GM12878 (cell line): ENCODE measurements around the gene PTGES3L. TPM values are rescaled to one million over a fixed set of nuclear protein-coding genes. Genes with fewer than 3 reads are reported as not detected.
"Not testable (repeated sequence)": the region's sequence is repeated elsewhere in the genome, so short reads cannot be mapped to it uniquely, and the experiment has no call there.

ENCODE experiments used
- ATAC-seq: fragments of 200-7000 bp; cut with Tn5 transposase; 3 replicates; pipeline ENCODE4 v1.9.1; 2020; ENCODE audit warnings: mild to moderate bottlenecking, moderate library complexity
- BruUV-seq: library from RNA; stranded (reverse); fragments of 400-500 nt; replicated peaks from 2 replicates; lab custom pipeline; 2021; lab: Mats Ljungman, UMichigan
- CTCF ChIA-PET: fragments of 300-600 bp; sonication (Branson Sonifier 250); formaldehyde crosslinking; extraction: SDS; loops from one replicate; lab custom pipeline; 2021; ENCODE audit warnings: inconsistent platforms; lab: Yijun Ruan, JAX
- POLR2A ChIA-PET: fragments of 350-600 bp; formaldehyde crosslinking; extraction: SDS; loops from one replicate; lab custom pipeline; 2021; ENCODE audit warnings: inconsistent platforms; lab: Charles Lee
- RAD21 ChIA-PET: fragments of 300-600 bp; sonication (Branson Sonifier 250); formaldehyde crosslinking; loops from one replicate; lab custom pipeline; 2023; ENCODE audit warnings: antibody characterized with exemption; ENCODE audit not compliant: unreplicated experiment; lab: Charles Lee
- SMC1A ChIA-PET: fragments of 300-600 bp; sonication (Branson Sonifier 250); formaldehyde crosslinking; loops from one replicate; lab custom pipeline; 2023; ENCODE audit not compliant: unreplicated experiment, uncharacterized antibody; lab: Charles Lee
- DNase-seq: peaks from one replicate; pipeline ENCODE4 v3.0.0-alpha.2; 2011; ENCODE audit warnings: low read depth, low spot score
- FAIRE-seq: peaks from 3 replicates; lab custom pipeline; 2011; peaks lifted over from hg19 to GRCh38; lab: Jason Lieb, UNC
- H2AFZ ChIP-seq: 2 replicates; pipeline ENCODE4 v1.6.0; 2011; ENCODE audit warnings: low read depth, low read length, control low read depth; ENCODE audit not compliant: control insufficient read depth
- H3K27ac ChIP-seq: 2 replicates; pipeline ENCODE4 v1.5.1; 2011; ENCODE audit warnings: control low read depth; ENCODE audit not compliant: control insufficient read depth, insufficient read depth
- H3K27me3 ChIP-seq, 2 experiments: replicated peaks in 1 of 2; 2 replicates each; pipeline versions ENCODE4 v1.6.0 to v1.6.1; 2011; ENCODE audit warnings: low read length in 1 of 2; ENCODE audit not compliant: control insufficient read depth in 2 of 2, insufficient read depth in 2 of 2
- H3K36me3 ChIP-seq, 2 experiments: 2 replicates each; pipeline ENCODE4 v1.5.1; 2011; ENCODE audit warnings: low read length in 1 of 2; ENCODE audit not compliant: control insufficient read depth in 2 of 2, insufficient read depth in 2 of 2
- H3K4me1 ChIP-seq: 2 replicates; pipeline ENCODE4 v1.6.1; 2011; ENCODE audit warnings: mild to moderate bottlenecking, low read length, moderate library complexity, mixed read lengths; ENCODE audit not compliant: control insufficient read depth, insufficient read depth
- H3K4me2 ChIP-seq: 2 replicates; pipeline ENCODE4 v1.6.0; 2011; ENCODE audit warnings: control low read depth; ENCODE audit not compliant: control insufficient read depth, insufficient read depth
- H3K4me3 ChIP-seq: fragments of 200-600 bp; sonication (generic); 2 replicates; pipeline ENCODE4 v1.5.1; 2016
- H3K79me2 ChIP-seq: 2 replicates; pipeline ENCODE4 v1.6.0; 2011; ENCODE audit warnings: low read length; ENCODE audit not compliant: control insufficient read depth, insufficient read depth
- H3K9ac ChIP-seq: 2 replicates; pipeline ENCODE4 v1.8.0; 2011; ENCODE audit warnings: low read length, control low read depth, mixed read lengths; ENCODE audit not compliant: control insufficient read depth, insufficient read depth
- H3K9me3 ChIP-seq: replicated peaks from 3 replicates; pipeline ENCODE4 v1.5.1; 2011; ENCODE audit warnings: mild to moderate bottlenecking, low read length; ENCODE audit not compliant: control insufficient read depth, insufficient read depth
- H4K20me1 ChIP-seq: 2 replicates; pipeline ENCODE4 v1.6.0; 2011; ENCODE audit not compliant: control insufficient read depth, insufficient read depth
- CBX5 ChIP-seq: sonication (generic); IDR thresholded peaks from 2 replicates; pipeline ENCODE4 v1.6.1; 2016; ENCODE audit warnings: low read depth, moderate library complexity, mild to moderate bottlenecking, inconsistent platforms
- MXI1 ChIP-seq: fragments of 150-350 bp; IDR thresholded peaks from 2 replicates; pipeline ENCODE4 v1.6.1; 2011; ENCODE audit warnings: low read depth, mild to moderate bottlenecking, inconsistent platforms, low read length, improper control_type of control experiment
- PML ChIP-seq: IDR thresholded peaks from 2 replicates; pipeline ENCODE4 v1.6.1; 2012; ENCODE audit warnings: low read length, inconsistent platforms
- SMAD1 ChIP-seq: fragments of 450-650 bp; IDR thresholded peaks from 2 replicates; pipeline ENCODE4 v1.6.1; 2018; ENCODE audit warnings: mild to moderate bottlenecking, low read depth; ENCODE audit not compliant: partially characterized antibody
- USF1 ChIP-seq: IDR thresholded peaks from 2 replicates; pipeline ENCODE4 v1.6.1; 2011; ENCODE audit warnings: borderline replicate concordance, low read depth, mild to moderate bottlenecking, moderate library complexity, mixed read lengths, low read length; ENCODE audit not compliant: insufficient read depth; ENCODE audit errors: extremely low read length
- whole genome bisulfite sequencing: methylation state at CpG from one replicate; pipeline ENCODE4 v1.1.6; 2016; ENCODE audit warnings: low lambda C conversion rate; ENCODE audit not compliant: insufficient replicate concordance, insufficient coverage; ENCODE audit errors: missing lambda C conversion rate; 5-methylcytosine and 5-hydroxymethylcytosine counted together
- in situ Hi-C: fragments of 300-500 bp; cut with MboI; formaldehyde crosslinking; loops from 9 replicates; pipeline ENCODE4 v1.14.3; 2018; ENCODE audit warnings: mixed read lengths
- intact Hi-C: fragments of 100-400 bp; cut with micrococcal nuclease; formaldehyde crosslinking; loops from one replicate; pipeline ENCODE4 v1.14.2; 2022; ENCODE audit not compliant: unreplicated experiment
- polyA plus RNA-seq, 11 experiments: library from polyadenylated mRNA; depleted of rRNA in 4 of 11; unstranded in 6 of 11; stranded (reverse) in 5 of 11; fragments of >200 nt; fragmentation: Nextera tagmentation in 4 of 11; fragmentation: Illumina TruSeq in 1 of 11; extraction: Ambion mirVana in 4 of 11; extraction: Trizol in 1 of 11; gene quantifications; 1 replicate in 1 of 11; 2 replicates in 10 of 11; pipeline versions ENCODE4 v1.2.1 to v1.2.3, GENCODE V29; 2011 to 2016; ENCODE audit warnings: inconsistent platforms in 2 of 11, missing spikeins in 2 of 11, low read depth in 1 of 11
- total RNA-seq, 4 experiments: library from RNA; depleted of rRNA in 3 of 4; stranded (reverse); fragments of >200 nt in 3 of 4; fragmentation: Illumina TruSeq in 1 of 4; extraction: Trizol in 1 of 4; gene quantifications; 2 replicates each; pipeline versions ENCODE4 v1.2.1 to v1.2.3, GENCODE V29; 2013 to 2021

PTGES3L gene
- total and polyA plus RNA-seq, 10 of the 15 experiments (the other 5 are each of a cell fraction or from before 2014, with no cell fraction given), result 0.11 to 2.3 (median 0.98) TPM

DNA sequence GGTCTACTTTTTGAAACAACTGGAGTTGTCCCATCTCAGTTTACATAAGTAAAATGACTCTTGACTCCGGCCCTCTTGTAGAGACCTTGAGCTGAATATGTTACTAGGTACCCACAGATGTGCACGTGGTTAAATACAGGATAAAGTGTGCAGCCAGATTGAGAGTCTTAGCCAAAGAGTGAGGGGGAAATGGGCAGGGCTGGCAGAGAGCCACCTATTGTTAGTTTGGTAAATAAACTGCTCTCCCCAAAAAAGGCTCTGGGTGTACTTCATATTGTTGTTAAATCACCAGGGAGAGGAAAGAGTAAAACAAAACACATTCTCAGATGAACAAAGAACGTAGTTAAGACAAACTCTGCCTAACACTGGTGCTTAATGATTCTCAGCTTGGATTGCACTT lies 59.0 kb downstream of the PTGES3L start:
- in situ Hi-C loops (no loop called here), intact Hi-C loops (no loop called here)
- WGBS, result 0% methylated on average over 3 of the region's 3 CpGs
- Histone ChIP-seq H3K27me3 (no peaks in the 10 kb centered on the region; a peak in 1 of 4 replicates), H3K9me3 (no peaks in the 10 kb centered on the region), H3K4me1 (no peaks in the 10 kb centered on the region), H3K79me2 (no peaks in the 10 kb centered on the region), H3K9ac (no peak overlapping the region), H3K36me3 (no peaks in the 10 kb centered on the region), H4K20me1 (no peaks in the 10 kb centered on the region), H3K4me2 (no peak overlapping the region), H3K4me3 (no peak overlapping the region), H3K27ac (no peak overlapping the region), H2AFZ (no peak overlapping the region; the same call in 1 of the 2 replicates)
- DNase-seq (no peak), FAIRE-seq (no peak), ATAC-seq (peak; percentile 45)
- ChIA-PET POLR2A (no interaction called here), RAD21 (interaction anchor here (2.4 kb wide), 1 partner anchor 8 kb away, joined by 8 read pairs; no protein-coding TSS in a partner anchor), CTCF (interaction anchor here (0.8 to 6.7 kb wide), 3 partner anchors 9 to 101 kb away, joined by 3 to 40 read pairs (median 8); no protein-coding TSS in a partner anchor), SMC1A (interaction anchor here (2.0 kb wide), 1 partner anchor 8 kb away, joined by 11 read pairs; no protein-coding TSS in a partner anchor)
- no peak for TF ChIP-seq PML
- no TSS peak for BruUV-seq

GRCh38 chr17:42920106-42920900 lies 59.6 kb downstream of the PTGES3L start:
- Histone ChIP-seq H3K9ac (no peak overlapping the region), H3K4me2 (no peak overlapping the region), H3K36me3 (no peaks in the 10 kb centered on the region), H3K9me3 (no peaks in the 10 kb centered on the region), H3K79me2 (no peaks in the 10 kb centered on the region), H3K4me3 (no peak overlapping the region), H3K27me3 (no peaks in the 10 kb centered on the region; a peak in 1 of 4 replicates), H3K27ac (no peak overlapping the region), H4K20me1 (no peaks in the 10 kb centered on the region), H2AFZ (no peak overlapping the region), H3K4me1 (no peaks in the 10 kb centered on the region)
- in situ Hi-C loops (no loop called here), intact Hi-C loops (no loop called here)
- CTCF ChIA-PET, result interaction anchor here (0.8 to 6.7 kb wide), 4 partner anchors 10 to 101 kb away, joined by 3 to 40 read pairs (median 8); partner anchors contain the start of gene BECN1
- DNase-seq (no peak), FAIRE-seq (no peak), ATAC-seq (no peak)
- BruUV-seq, result no TSS peak
- POLR2A ChIA-PET, result no interaction called here
- RAD21 ChIA-PET, result interaction anchor here (0.6 to 2.4 kb wide), 2 partner anchors 9 to 94 kb away, joined by 3 to 8 read pairs; no protein-coding TSS in a partner anchor
- SMC1A ChIA-PET, result interaction anchor here (1.6 to 2.0 kb wide), 2 partner anchors 9 to 390 kb away, joined by 5 to 11 read pairs; no protein-coding TSS in a partner anchor
- 54% methylated on average over 10 of the region's 10 CpGs for WGBS
- TF ChIP-seq MXI1, result no peak
- TF ChIP-seq CBX5, result no peak
- no peak for TF ChIP-seq SMAD1
- TF ChIP-seq USF1, result no peak

GRCh38 chr17:42919522-42920077 lies 60.3 kb downstream of the PTGES3L start:
- H3K4me2 ChIP-seq, H3K4me3 ChIP-seq, H3K36me3 ChIP-seq, H3K9ac ChIP-seq, intact Hi-C loops, H3K4me1 ChIP-seq, in situ Hi-C loops, H3K27me3 ChIP-seq, H2AFZ ChIP-seq, DNase-seq, H3K9me3 ChIP-seq, POLR2A ChIA-PET, H3K79me2 ChIP-seq, BruUV-seq, ATAC-seq, FAIRE-seq, H4K20me1 ChIP-seq, H3K27ac ChIP-seq: not testable (repeated sequence)
- CTCF ChIA-PET, result interaction anchor here (1.8 to 6.7 kb wide), 3 partner anchors 10 to 100 kb away, joined by 7 to 40 read pairs (median 8); partner anchors contain the start of gene BECN1
- SMC1A ChIA-PET, result interaction anchor here (0.9 to 2.0 kb wide), 6 partner anchors 9 to 389 kb away, joined by 3 to 11 read pairs (median 4); partner anchors contain the start of gene RPL27
- RAD21 ChIA-PET, result interaction anchor here (0.6 to 2.4 kb wide), 3 partner anchors 9 to 96 kb away, joined by 3 to 8 read pairs (median 3); partner anchors contain the start of gene BECN1
- 19% methylated on average over 10 of the region's 10 CpGs for WGBS
